IPS-20b (cell line): ENCODE measurements around the gene DPM3.
"Not testable (repeated sequence)": the region's sequence is repeated elsewhere in the genome, so short reads cannot be mapped to it uniquely, and the experiment has no call there.

ENCODE experiments used
- H3K27ac ChIP-seq: one replicate; pipeline ENCODE4 v1.5.1; 2013; ENCODE audit warnings: low read length
- H3K27me3 ChIP-seq: 2 replicates; pipeline ENCODE4 v1.6.1; 2013; ENCODE audit warnings: mild to moderate bottlenecking, low read length, inconsistent platforms; ENCODE audit not compliant: insufficient read depth
- H3K36me3 ChIP-seq: 2 replicates; pipeline ENCODE4 v1.6.1; 2013; ENCODE audit warnings: low read depth, mild to moderate bottlenecking, inconsistent platforms, low read length, moderate library complexity; ENCODE audit not compliant: insufficient read depth
- H3K4me1 ChIP-seq: 2 replicates; pipeline ENCODE4 v1.6.1; 2013; ENCODE audit warnings: mild to moderate bottlenecking, control low read depth, inconsistent platforms, low read length, moderate library complexity; ENCODE audit not compliant: insufficient read depth
- H3K4me3 ChIP-seq: 2 replicates; pipeline ENCODE4 v1.5.1; 2013; ENCODE audit warnings: mild to moderate bottlenecking, low read length, inconsistent platforms
- H3K9ac ChIP-seq: 2 replicates; pipeline ENCODE4 v1.6.1; 2013; ENCODE audit warnings: low read depth, mild to moderate bottlenecking, inconsistent platforms, low read length, moderate library complexity
- H3K9me3 ChIP-seq: 2 replicates; pipeline ENCODE4 v1.6.1; 2013; ENCODE audit warnings: mild to moderate bottlenecking, low read depth, low read length, inconsistent platforms; ENCODE audit not compliant: insufficient read depth

DPM3 gene

DNA sequence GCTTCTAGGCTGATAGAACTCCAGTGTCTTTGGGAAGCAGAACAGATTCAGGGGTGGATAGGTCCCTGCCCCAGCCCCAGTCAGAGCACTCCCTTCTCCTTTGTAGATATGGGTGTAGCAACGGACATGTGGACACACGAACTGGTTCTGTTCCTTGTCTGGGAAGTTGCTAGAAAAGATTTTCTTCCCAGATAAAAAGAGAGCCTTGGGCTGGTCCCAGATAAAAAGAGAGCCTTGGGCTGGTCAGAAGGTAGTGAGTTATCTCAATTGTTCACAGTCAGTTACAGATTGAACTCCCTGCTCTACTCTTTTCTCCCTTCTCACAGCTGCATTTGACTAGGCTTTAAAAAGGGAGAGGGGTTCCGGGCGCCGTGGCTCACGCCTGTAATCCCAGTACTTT is 20.1 kb downstream of the DPM3 start:
- H3K9ac ChIP-seq, result no peak overlapping the region
- H3K27me3 ChIP-seq, result peaks cover 48% of the 10 kb centered on the region
- H3K9me3 ChIP-seq, result no peaks in the 10 kb centered on the region
- H3K36me3 ChIP-seq, result no peaks in the 10 kb centered on the region
- H3K27ac ChIP-seq, result no peak overlapping the region
- peaks cover 7% of the 10 kb centered on the region; the same call in 1 of the 2 replicates for H3K4me1 ChIP-seq
- no peak overlapping the region for H3K4me3 ChIP-seq

DNA sequence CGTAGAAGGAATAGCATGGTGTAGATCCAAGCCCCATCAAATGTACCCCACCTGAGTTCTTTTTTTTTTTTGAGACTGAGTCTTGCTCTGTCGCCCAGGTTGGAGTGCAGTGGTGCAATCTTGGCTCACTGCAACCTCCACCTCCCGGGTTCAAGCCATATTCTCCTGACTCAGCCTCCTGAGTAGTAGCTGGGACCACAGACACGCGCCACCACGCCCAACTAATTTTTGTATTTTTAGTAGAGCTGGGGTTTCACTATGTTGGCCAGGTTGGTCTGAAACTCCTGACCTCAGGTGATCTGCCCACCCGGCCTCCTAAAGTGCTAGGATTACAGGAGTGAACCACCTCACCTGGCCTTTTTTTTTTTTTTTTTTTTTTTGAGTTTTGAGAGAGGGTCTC is 22.2 kb downstream of the DPM3 start:
- H3K27me3 ChIP-seq, result peaks cover 28% of the 10 kb centered on the region
- H3K4me1 ChIP-seq, H3K9ac ChIP-seq, H3K9me3 ChIP-seq, H3K27ac ChIP-seq, H3K4me3 ChIP-seq, H3K36me3 ChIP-seq: not testable (repeated sequence)

DNA sequence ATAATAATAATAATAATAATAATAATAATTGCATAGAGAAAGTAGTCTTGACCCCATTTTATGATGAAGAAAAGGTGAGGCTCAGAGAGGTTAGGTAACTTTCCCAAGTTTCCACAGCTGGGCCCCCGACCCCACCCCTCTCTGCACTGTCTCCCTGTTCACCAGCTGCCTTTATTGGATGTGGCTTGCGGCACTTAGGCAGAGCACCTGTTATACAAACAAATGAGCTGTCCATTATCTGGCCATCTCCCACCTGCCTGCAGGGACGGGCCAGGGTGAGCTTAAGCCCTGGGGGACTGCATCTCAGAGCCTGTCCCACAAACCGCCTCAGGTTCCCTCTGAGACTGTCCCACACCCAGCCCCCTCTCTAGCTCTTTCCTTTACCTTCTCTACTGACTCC is 22.7 kb downstream of the DPM3 start:
- peaks cover 24% of the 10 kb centered on the region for H3K27me3 ChIP-seq
- no peaks in the 10 kb centered on the region for H3K4me1 ChIP-seq
- H3K9me3 ChIP-seq, result no peaks in the 10 kb centered on the region
- no peak overlapping the region for H3K9ac ChIP-seq
- H3K27ac ChIP-seq, result no peak overlapping the region
- no peaks in the 10 kb centered on the region for H3K36me3 ChIP-seq
- H3K4me3 ChIP-seq, result no peak overlapping the region

DNA sequence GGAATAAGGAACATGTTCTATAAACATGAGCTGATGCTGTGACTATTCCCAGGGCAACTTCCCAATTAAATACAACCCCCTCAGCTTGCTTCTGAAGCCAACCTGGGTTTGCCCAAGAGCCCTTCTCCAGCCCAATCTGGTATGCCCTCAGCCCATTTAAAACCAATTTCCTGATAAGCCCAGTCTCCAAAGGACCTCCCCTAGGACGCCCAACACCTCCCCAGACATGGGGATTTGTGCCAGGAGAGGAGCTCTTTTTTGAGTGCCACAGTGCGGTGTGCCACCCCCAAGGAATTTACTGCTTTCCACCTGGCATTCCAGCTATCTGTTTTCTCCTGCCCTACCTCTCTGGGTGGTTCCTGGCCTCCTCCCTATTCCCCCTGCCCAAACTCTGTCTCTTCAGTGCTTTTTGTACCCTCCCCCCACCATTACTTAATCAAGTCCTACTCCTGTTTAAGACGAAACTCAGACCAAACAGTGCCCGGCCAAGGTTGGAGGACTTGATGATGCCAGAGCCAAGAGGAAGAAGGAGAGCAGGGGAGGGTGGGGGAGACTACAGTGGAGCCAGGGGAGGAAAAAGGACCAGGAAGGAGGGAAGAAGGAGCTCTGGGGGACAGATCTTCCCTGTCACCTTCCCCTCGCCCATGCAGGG is 24.1 kb downstream of the DPM3 start:
- no peaks in the 10 kb centered on the region for H3K9me3 ChIP-seq
- no peaks in the 10 kb centered on the region for H3K4me1 ChIP-seq
- no peak overlapping the region for H3K4me3 ChIP-seq
- H3K27ac ChIP-seq, result no peak overlapping the region
- H3K9ac ChIP-seq, result no peak overlapping the region
- peaks cover 17% of the 10 kb centered on the region for H3K27me3 ChIP-seq
- no peaks in the 10 kb centered on the region for H3K36me3 ChIP-seq

DNA sequence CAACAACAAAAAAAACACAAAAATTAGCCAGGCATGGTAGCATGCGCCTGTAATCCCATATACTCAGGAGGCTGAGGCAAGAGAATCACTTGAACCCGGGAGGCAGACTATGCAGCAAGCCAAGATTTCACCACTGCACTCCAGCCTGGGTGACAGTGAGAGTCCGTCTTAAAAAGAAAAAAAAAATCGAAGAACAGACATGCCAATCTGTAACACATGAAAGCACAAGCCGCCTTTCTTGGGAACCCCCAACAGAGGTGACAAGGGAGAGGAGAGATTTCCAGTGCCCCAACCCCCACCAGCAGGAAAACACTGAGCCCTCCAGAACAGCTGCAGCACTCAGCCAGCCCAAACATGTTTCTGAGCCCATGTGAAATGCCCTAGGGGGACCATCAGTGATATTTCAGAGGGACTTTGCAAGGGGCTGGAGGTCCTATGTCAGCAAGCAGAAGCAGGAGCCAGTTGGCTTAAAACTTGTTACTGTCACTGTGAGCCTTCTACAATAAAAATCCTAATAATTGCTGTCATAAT is 26.8 kb downstream of the DPM3 start:
- Histone ChIP-seq H3K4me3 (no peak overlapping the region), H3K9ac (no peak overlapping the region), H3K9me3 (no peaks in the 10 kb centered on the region), H3K27ac (no peak overlapping the region), H3K27me3 (peaks cover 2% of the 10 kb centered on the region; the same call in 1 of the 2 replicates), H3K4me1 (no peaks in the 10 kb centered on the region), H3K36me3 (no peaks in the 10 kb centered on the region)

DNA sequence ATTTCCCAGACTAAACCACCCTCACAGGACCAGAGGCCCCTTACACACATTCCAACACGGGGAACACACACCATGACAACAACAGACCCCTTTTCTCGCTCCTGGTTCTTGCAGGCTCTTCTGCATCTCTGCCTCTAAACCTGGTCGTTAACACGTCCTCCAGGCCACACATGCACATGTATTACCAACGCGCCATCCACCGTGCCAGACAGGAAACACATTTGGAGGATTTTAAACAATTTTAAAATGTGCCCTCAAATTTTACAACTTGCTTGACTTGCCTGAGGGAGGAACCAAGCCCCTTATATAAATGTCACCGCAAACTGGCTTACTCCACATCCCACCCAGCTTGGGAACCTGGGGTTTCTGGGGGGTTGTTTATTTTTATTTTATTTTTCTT is 29.5 kb downstream of the DPM3 start:
- Histone ChIP-seq H3K27ac (no peak overlapping the region), H3K9ac (no peak overlapping the region), H3K4me3 (no peak overlapping the region), H3K4me1 (no peaks in the 10 kb centered on the region), H3K27me3 (no peaks in the 10 kb centered on the region; the same call in 1 of the 2 replicates), H3K36me3 (no peaks in the 10 kb centered on the region), H3K9me3 (no peaks in the 10 kb centered on the region)

DNA sequence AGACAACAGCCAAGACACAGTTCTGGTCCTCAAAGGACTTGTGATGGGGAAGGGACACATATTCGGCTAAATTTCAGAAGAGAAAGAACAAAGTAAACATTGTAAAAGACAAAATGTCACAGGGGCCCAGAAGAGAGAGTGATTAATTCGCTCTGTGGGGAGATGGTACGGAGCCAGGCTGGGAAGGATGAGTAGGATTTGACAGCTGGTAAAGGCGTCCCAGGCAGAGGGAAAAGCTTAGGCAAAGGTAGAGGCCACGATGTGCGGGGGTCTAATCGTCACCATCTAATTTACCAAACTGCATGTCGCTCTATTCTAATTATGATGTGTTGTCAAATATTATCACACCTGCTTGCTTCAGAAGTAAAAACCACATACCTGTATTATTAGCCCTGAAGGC is 29.9 kb downstream of the DPM3 start:
- Histone ChIP-seq H3K9me3 (no peaks in the 10 kb centered on the region), H3K27ac (no peak overlapping the region), H3K27me3 (no peaks in the 10 kb centered on the region; the same call in 1 of the 2 replicates), H3K4me3 (no peak overlapping the region), H3K4me1 (no peaks in the 10 kb centered on the region), H3K9ac (no peak overlapping the region), H3K36me3 (no peaks in the 10 kb centered on the region)

DNA sequence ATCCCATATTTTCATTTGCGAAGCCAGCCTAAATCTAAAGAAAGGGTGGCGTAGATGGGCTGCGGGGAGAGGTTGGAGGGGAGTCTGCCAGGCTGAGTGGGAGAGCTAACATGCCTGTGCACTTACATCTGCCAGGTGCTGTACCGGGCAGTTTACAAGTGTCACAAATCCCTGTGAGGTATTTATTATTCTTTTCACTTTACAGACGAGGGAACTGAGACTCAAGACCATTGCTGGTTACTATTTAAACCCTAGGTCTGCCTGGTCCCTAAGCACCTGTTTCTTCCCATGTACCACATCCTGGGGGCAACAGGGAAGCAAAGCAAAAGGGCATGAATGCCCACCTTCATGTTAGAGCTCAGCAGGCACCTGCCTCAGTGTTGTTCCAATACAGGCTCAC is 32.0 kb downstream of the DPM3 start:
- H3K27ac ChIP-seq, result no peak overlapping the region
- H3K9ac ChIP-seq, result no peak overlapping the region
- H3K4me3 ChIP-seq, result no peak overlapping the region
- H3K27me3 ChIP-seq, result no peaks in the 10 kb centered on the region; the same call in 1 of the 2 replicates
- H3K36me3 ChIP-seq, result no peaks in the 10 kb centered on the region
- no peaks in the 10 kb centered on the region for H3K4me1 ChIP-seq
- no peaks in the 10 kb centered on the region for H3K9me3 ChIP-seq

DNA sequence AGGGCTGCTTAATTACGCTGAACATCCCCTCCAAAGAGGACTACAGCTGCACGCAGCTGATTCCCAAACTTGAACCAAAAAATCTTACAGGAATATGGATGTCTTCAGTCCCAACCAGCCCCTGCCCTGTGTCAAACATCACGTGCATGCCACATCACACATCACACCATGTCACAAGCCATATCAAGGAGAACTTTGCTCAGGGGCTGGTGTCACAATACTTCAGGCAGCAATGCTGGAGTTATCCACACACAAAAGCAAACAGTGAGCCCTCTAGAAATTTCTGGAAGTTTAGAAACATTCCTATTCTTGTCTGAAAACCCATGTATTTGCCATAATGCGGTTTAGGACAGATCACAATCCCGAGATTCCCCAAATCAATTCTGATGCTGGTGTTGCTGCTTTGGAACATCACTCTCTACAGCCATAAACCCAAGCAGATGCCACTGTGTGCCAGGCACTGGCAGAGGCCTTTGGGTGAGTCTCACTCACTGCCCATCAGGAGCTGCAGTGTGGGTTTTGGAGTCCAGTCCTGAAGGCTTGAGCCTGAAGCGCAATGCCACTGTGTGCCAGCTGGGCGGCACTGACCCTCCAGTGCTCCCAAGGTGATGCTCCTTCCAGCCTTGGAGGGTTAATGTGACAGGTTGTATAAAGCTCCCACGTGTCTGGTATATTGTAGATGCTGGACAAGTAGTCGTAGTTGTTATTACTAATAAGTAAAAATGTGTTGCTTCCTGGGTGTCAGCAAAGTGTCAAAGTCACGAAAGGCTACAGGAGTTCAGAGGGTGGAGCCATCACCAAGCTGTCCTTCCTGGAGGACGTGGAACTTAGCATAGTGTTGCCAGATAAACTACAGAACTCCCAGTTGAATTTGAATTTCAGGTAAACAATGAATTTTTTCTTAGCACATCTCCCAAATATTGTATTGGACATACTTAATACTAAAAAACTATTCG is 32.7 kb downstream of the DPM3 start:
- Histone ChIP-seq H3K36me3 (no peaks in the 10 kb centered on the region), H3K4me3 (no peak overlapping the region), H3K27ac (no peak overlapping the region), H3K9ac (no peak overlapping the region), H3K9me3 (no peaks in the 10 kb centered on the region), H3K27me3 (no peaks in the 10 kb centered on the region; the same call in 1 of the 2 replicates), H3K4me1 (no peaks in the 10 kb centered on the region)

DNA sequence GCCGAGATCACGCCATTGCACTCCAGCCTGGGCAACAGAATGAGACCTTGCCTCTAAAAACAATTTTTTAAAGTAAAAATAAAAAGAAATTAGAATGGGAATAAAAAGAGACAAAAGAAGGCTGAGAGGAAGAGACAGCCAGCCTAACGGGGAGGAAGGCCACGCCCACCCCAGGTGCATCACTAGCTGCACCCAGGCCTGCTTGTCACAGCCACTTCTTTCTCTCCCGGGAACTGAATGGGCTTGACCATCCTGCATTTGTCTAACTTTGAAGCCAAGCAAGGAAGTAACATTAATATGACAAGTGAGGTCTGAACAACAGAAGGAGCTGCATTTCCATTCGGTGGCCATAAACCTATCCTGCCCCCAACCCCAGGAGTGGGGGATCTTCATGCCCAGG is 33.5 kb downstream of the DPM3 start:
- Histone ChIP-seq H3K27ac (no peak overlapping the region), H3K36me3 (no peaks in the 10 kb centered on the region), H3K9me3 (no peaks in the 10 kb centered on the region), H3K27me3 (no peaks in the 10 kb centered on the region; the same call in 1 of the 2 replicates), H3K4me3 (no peak overlapping the region), H3K4me1 (no peaks in the 10 kb centered on the region), H3K9ac (no peak overlapping the region)

DNA sequence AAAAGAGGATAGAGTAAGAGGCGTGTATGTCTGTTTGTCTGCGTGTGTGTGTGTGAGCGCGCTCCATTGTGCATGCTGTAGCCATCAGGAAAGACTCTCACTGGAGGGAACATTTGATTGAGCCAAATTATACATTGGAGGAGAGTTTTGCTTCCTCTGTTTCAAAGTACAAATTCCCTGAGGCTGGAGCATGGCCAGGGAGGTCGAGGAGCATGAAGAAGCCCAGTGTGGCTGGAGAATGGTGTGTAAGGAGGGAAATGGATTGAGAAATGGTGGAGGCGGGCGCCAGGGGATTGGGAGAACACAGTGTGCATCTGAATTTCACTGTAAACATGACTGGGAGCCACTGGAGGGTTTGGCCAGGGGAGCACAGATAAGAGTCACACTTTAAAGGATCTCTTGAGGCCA is 34.7 kb downstream of the DPM3 start:
- Histone ChIP-seq H3K27ac (no peak overlapping the region), H3K4me1 (no peaks in the 10 kb centered on the region)

More for the DNA sequence above, 34.7 kb downstream of the DPM3 start:
- no peak overlapping the region for H3K9ac ChIP-seq
- no peaks in the 10 kb centered on the region for H3K9me3 ChIP-seq
- H3K36me3 ChIP-seq, result no peaks in the 10 kb centered on the region
- H3K27me3 ChIP-seq, result no peaks in the 10 kb centered on the region; the same call in 1 of the 2 replicates
- H3K4me3 ChIP-seq, result no peak overlapping the region
